C4-2B (cell line): ENCODE results near the gene ZBTB7B.
A peak's percentile ranks its signal among the peaks of the same experiment; 100 is the strongest.

Source experiments
- H3K27ac ChIP-seq: fragments of 450-650 bp; 2 replicates; pipeline ENCODE4 v1.5.1; 2017
- CTCF ChIP-seq: fragments of 450-650 bp; conservative IDR thresholded peaks from 2 replicates; pipeline ENCODE4 v1.5.1; 2017; ENCODE audit warnings: mild to moderate bottlenecking
- ZFX ChIP-seq: fragments of 450-650 bp; IDR thresholded peaks from 2 replicates; pipeline ENCODE4 v1.6.1; 2017

ZBTB7B gene

GRCh38 chr1:155030899-155031298, 28.3 kb downstream of the ZBTB7B start:
- no peak overlapping the region for H3K27ac ChIP-seq
- TF ChIP-seq CTCF (no peak), ZFX (no peak)

GRCh38 chr1:155032886-155033285, 30.3 kb downstream of the ZBTB7B start:
- TF ChIP-seq ZFX (no peak), CTCF (no peak)
- H3K27ac ChIP-seq: no peak overlapping the region

- TF ChIP-seq CTCF (no peak), ZFX (no peak)
- no peak within 1 kb of the TSS for H3K27ac ChIP-seq
These were observed 30.9 kb downstream of the ZBTB7B start, which contains the start of the genes DCST1 and DCST2 for GRCh38 chr1:155033524-155033923. TSS of gene DCST1 (plus strand) at chr1:155033824. CDS start at chr1:155034037, 213 bp downstream. TSS of gene DCST2 (minus strand) at chr1:155033781. CDS start at chr1:155033701, 80 bp downstream.

- TF ChIP-seq ZFX (no peak), CTCF (no peak)
- H3K27ac ChIP-seq: no peak overlapping the region
These were observed 32.0 kb downstream of the ZBTB7B start for GRCh38 chr1:155034318-155035208.

GRCh38 chr1:155035936-155036335, 33.3 kb downstream of the ZBTB7B start:
- H3K27ac ChIP-seq: no peak overlapping the region
- TF ChIP-seq CTCF: no peak
- no peak for TF ChIP-seq ZFX

GRCh38 chr1:155037043-155037442, 34.4 kb downstream of the ZBTB7B start:
- TF ChIP-seq ZFX (no peak), CTCF (no peak)
- H3K27ac ChIP-seq: no peak overlapping the region

GRCh38 chr1:155037851-155038441, 35.3 kb downstream of the ZBTB7B start:
- H3K27ac ChIP-seq: peak overlapping the region; percentile 76
- TF ChIP-seq CTCF (no peak), ZFX (no peak)
